ENCODE results near the gene NUBP1.

The NUBP1 gene

GRCh38 chr16:10809706-10810105 lies 66.1 kb downstream of the NUBP1 start:
- Histone ChIP-seq H3K79me2 (ENCODE audit: insufficient read depth, low read length) (no peaks in the 10 kb centered on the region), H3F3A (ENCODE audit: insufficient read depth, low read length) (no peaks in the 10 kb centered on the region)

GRCh38 chr16:10812312-10813098 lies 68.9 kb downstream of the NUBP1 start:
- H3K9me2 ChIP-seq (ENCODE audit: low read depth, low read length) = no peaks in the 10 kb centered on the region
- H3K27me3 ChIP-seq (ENCODE audit: insufficient read depth, low read length) = no peaks in the 10 kb centered on the region
- H3F3A ChIP-seq (ENCODE audit: insufficient read depth, low read length) = no peaks in the 10 kb centered on the region
- H3K9ac ChIP-seq (ENCODE audit: low read length) = peak overlapping the region; percentile 44
- peaks cover 37% of the 10 kb centered on the region for H3K4me1 ChIP-seq (ENCODE audit: insufficient read depth, low read length, severe bottlenecking)
- no peaks in the 10 kb centered on the region for H3K79me2 ChIP-seq (ENCODE audit: insufficient read depth, low read length)
- H3K4me3 ChIP-seq (ENCODE audit: low read depth, low read length, poor library complexity, severe bottlenecking) = no peak overlapping the region
- H4K20me1 ChIP-seq (ENCODE audit: insufficient read depth, low read length) = no peaks in the 10 kb centered on the region
- no peaks in the 10 kb centered on the region for H3K36me3 ChIP-seq (ENCODE audit: insufficient read depth, low read length)
- peak overlapping the region; percentile 56 for H3K4me2 ChIP-seq (ENCODE audit: low read length)
- H2AFZ ChIP-seq (ENCODE audit: low read length) = peak overlapping the region; percentile 82
- H3K9me3 ChIP-seq (ENCODE audit: low read length) = no peaks in the 10 kb centered on the region
- TF ChIP-seq CTCF (IDR thresholded peaks at IDR 0.05; ENCODE audit: low read length) (peak; percentile 11; the same call in 1 of the 2 replicates), EZH2 (IDR thresholded peaks at IDR 0.05; ENCODE audit: borderline replicate concordance, low read length) (no peak)
- peak overlapping the region; percentile 86 for H3K27ac ChIP-seq (ENCODE audit: low read depth, low read length, poor library complexity, severe bottlenecking)

More at GRCh38 chr16:10809706-10810105, 66.1 kb downstream of the NUBP1 start:
- H3K27me3 ChIP-seq (ENCODE audit: insufficient read depth, low read length) = no peaks in the 10 kb centered on the region
- H2AFZ ChIP-seq (ENCODE audit: low read length) = no peak overlapping the region
- no peaks in the 10 kb centered on the region for H4K20me1 ChIP-seq (ENCODE audit: insufficient read depth, low read length)
- no peak overlapping the region for H3K4me3 ChIP-seq (ENCODE audit: low read depth, low read length, poor library complexity, severe bottlenecking)
- peaks cover 28% of the 10 kb centered on the region for H3K4me1 ChIP-seq (ENCODE audit: insufficient read depth, low read length, severe bottlenecking)
- TF ChIP-seq EZH2 (IDR thresholded peaks at IDR 0.05; ENCODE audit: borderline replicate concordance, low read length) (no peak), CTCF (IDR thresholded peaks at IDR 0.05; ENCODE audit: low read length) (no peak)
- H3K27ac ChIP-seq (ENCODE audit: low read depth, low read length, poor library complexity, severe bottlenecking) = no peak overlapping the region
- no peak overlapping the region for H3K9ac ChIP-seq (ENCODE audit: low read length)
- no peaks in the 10 kb centered on the region for H3K9me3 ChIP-seq (ENCODE audit: low read length)
- H3K36me3 ChIP-seq (ENCODE audit: insufficient read depth, low read length) = no peaks in the 10 kb centered on the region
- H3K9me2 ChIP-seq (ENCODE audit: low read depth, low read length) = no peaks in the 10 kb centered on the region
- no peak overlapping the region for H3K4me2 ChIP-seq (ENCODE audit: low read length)

GRCh38 chr16:10813099-10813455 lies 69.4 kb downstream of the NUBP1 start:
- H4K20me1 ChIP-seq (ENCODE audit: insufficient read depth, low read length) = no peaks in the 10 kb centered on the region
- H2AFZ ChIP-seq (ENCODE audit: low read length) = no peak overlapping the region
- H3K4me3 ChIP-seq (ENCODE audit: low read depth, low read length, poor library complexity, severe bottlenecking) = no peak overlapping the region
- H3K4me1 ChIP-seq (ENCODE audit: insufficient read depth, low read length, severe bottlenecking) = peaks cover 37% of the 10 kb centered on the region
- TF ChIP-seq CTCF (IDR thresholded peaks at IDR 0.05; ENCODE audit: low read length) (no peak), EZH2 (IDR thresholded peaks at IDR 0.05; ENCODE audit: borderline replicate concordance, low read length) (no peak)
- H3K9me2 ChIP-seq (ENCODE audit: low read depth, low read length) = no peaks in the 10 kb centered on the region
- H3K4me2 ChIP-seq (ENCODE audit: low read length) = peak overlapping the region; percentile 56
- H3K9ac ChIP-seq (ENCODE audit: low read length) = peak overlapping the region; percentile 11; the same call in 1 of the 2 replicates
- H3K9me3 ChIP-seq (ENCODE audit: low read length) = no peaks in the 10 kb centered on the region
- H3K27ac ChIP-seq (ENCODE audit: low read depth, low read length, poor library complexity, severe bottlenecking) = peak overlapping the region; percentile 86
- H3K79me2 ChIP-seq (ENCODE audit: insufficient read depth, low read length) = no peaks in the 10 kb centered on the region
- no peaks in the 10 kb centered on the region for H3F3A ChIP-seq (ENCODE audit: insufficient read depth, low read length)
- no peaks in the 10 kb centered on the region for H3K27me3 ChIP-seq (ENCODE audit: insufficient read depth, low read length)
- H3K36me3 ChIP-seq (ENCODE audit: insufficient read depth, low read length) = no peaks in the 10 kb centered on the region

Measured in OCI-LY1 (cell line).